HG02642 (cell line): ENCODE results near the gene OR2L5.

Source experiments
- ATAC-seq: cut with Tn5 transposase; IDR thresholded peaks from one replicate; pipeline ENCODE4 v1.9.1; 2021; ENCODE audit warnings: mild to moderate bottlenecking; ENCODE audit not compliant: unreplicated experiment, poor library complexity

OR2L5 gene, protein sequence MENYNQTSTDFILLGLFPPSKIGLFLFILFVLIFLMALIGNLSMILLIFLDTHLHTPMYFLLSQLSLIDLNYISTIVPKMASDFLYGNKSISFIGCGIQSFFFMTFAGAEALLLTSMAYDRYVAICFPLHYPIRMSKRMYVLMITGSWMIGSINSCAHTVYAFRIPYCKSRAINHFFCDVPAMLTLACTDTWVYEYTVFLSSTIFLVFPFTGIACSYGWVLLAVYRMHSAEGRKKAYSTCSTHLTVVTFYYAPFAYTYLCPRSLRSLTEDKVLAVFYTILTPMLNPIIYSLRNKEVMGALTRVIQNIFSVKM

DNA sequence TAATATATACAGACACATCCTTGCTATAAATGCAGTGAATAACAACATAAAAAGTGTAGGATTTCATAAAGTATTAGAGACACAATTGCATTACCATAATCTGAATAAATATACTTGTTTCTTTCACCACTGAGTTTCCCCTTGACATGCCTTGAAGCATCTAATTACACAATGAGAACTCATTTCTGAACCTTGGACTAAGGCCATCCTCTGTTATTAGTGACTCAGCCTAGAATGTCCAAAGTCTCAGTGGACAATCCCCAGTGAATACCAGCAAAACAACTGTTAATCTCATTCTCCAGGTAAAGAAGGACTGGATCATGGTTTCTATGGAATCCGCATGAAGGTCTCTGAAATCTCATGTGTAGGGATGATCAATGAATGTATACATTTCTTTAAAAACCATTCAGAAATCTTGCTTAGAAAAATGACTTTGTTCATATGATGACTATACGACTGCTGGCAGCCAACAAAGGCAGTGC is at the start of gene OR2L5:
Gene OR2L5 (plus strand): TSS at position 432 of the 482 bp plus-strand sequence. CDS start 8,288 bp downstream, outside the sequence.
- no peak for ATAC-seq

DNA sequence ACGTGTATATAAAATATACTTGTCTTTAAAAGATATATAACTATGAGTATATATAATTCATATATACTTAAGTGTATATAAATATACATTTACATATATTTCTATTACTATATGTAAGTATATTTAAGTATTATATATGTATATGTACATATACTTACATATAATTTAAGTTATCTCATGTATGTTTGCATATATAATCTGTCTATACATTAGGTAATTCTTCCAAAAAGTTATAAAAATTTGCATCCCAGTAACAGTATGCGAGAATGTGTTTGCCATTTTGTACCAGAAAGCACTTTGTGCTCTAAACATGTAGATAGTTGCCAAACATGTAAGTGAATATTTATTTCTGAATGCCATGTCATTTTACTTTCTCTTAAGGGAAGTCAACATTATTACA is 48.5 kb upstream of the OR2L5 start, which contains the start of gene OR2AK2:
Gene OR2AK2 (plus strand): TSS at position 301 of the 400 bp plus-strand sequence. CDS start 144 bp downstream, outside the sequence.
- no peak for ATAC-seq

DNA sequence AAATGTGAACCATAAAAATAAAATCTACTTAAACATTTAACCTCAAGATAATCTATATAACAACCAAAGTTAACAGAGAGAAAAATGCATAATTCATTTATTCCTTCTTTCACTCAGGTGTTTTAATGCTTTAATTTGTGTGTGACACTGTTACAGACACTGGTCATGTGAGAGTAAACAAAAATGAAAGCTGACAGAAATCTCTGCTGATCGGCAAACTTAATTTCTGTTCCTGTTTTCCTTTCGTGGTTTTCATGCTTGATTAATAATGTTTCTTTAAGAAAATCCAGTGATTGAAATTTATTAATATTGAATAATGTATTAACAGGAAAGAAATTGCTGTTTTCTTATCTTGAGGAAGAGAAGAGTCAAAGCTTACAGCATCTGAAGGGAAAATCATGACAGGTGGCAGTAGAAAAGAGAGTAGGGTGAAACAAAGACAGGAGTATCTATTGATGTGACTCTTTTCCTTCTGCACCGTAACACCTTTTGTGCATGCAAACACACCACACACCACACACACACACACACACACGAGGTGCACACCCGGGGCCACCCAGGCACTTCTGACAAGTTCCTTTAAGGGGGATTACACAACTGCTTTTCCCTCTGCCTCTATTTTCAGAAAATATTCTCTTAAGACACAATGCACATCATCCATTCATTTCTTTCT is 46.8 kb upstream of the OR2L5 start:
- peak; percentile 69 for ATAC-seq

DNA sequence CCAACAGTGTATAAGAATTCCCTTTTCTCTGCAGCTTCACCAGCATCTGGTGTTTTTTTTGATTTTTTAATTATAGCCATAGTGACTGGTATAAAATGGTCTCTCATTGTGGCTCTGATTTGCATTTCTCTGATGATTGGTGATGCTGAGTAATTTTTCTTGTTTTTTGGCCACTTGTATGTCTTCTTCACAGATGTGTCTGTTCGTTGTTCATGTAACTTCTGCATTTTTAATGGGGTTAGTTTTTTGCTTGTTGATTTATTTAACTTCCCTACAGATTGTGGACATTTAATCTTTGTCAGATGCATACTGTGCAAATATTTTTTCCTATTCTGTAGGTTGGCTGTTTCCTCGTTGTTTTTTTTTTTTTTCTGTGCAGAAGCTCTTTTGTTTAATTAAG is 20.5 kb upstream of the OR2L5 start:
- no peak for ATAC-seq

DNA sequence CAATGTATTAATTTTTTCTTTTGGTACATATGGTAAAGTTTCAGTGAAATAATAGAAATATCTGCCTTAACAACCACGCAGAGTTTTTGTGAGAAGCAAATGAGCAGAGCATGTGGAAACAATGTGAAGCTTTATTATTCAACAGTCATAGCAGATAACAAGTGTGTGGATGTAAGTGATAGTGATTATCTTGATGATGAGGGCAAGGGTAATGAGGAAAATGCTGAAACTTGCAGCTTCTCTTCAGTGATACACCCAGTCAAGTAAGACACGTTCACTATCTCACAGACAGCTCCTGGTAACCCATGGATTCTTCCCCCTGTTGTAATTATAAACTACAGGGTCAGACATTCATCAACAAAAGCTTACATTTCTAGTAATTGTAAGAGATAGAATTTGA is 14.6 kb upstream of the OR2L5 start:
- ATAC-seq: no peak

DNA sequence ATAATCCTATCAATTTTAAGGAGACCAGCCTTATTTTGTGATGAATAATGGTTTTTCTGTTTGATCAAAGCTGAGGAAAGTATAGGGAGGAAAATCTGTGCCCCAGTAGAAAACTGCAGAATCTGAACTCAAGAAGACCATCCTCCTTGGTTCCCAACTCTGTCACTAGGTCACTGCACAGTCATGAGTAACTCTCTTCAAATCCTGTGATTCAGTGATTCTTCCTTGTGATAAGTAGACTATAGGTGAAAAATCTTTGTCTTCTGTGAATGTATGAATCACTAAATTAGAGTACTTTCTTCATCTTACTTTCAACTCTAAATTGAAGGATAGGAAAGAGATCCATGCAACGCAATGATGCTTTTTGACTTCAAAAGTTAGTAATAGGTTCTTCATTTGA is 13.3 kb upstream of the OR2L5 start:
- no peak for ATAC-seq

DNA sequence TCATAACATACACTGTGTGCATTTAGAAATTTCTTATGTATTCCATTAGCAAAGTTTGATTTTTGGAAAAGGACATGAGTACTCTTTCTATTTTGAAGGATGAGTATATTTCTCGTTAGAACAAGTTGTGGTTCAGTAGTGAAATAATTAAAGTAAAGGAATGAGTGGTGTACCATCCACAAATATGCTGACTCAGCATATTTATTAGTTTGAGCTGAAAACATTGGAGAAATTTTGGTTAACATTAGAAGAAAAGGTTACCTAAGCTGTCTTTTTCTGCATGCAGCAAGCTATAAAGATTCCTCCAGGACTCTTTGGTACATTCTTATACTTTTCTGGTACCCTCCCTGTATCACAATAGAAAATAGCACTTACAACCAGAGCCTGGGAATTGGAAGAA is 5.7 kb upstream of the OR2L5 start:
- no peak for ATAC-seq

DNA sequence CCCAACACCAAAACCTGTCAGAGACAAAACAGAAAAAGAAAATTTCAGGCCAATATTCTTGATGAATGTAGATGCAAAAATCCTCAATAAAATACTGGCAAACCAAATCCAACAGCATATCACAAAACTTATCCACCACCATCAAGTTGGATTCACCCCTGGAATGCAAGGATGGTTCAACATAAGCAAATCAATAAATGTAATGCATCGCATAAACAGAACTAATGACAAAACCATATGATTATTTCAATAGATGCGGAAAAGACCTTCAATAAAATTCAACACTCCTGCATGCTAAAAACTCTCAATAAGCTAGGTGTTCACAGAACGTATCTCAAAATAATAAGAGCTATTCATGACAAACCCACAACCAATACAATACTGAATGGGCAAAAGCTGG is 3.8 kb upstream of the OR2L5 start:
- ATAC-seq: no peak

DNA sequence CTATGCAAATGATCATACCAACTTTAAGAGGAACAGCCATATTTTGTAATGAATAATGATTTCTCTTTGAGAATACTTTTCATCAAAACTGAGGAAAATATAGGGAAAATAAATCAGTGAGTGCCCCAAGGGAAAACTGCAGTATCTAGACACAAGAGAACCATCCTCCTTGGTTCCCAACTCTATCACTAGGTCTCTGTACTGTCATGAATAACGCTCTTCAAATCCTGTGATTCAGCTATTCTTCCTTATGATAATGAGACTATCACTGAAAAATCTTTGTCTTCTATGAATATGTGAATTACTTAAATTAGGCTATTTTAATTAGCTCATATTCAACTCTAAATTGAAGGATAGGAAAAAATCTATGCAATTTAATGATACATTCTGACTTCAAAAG is 2.3 kb downstream of the OR2L5 start:
- no peak for ATAC-seq

DNA sequence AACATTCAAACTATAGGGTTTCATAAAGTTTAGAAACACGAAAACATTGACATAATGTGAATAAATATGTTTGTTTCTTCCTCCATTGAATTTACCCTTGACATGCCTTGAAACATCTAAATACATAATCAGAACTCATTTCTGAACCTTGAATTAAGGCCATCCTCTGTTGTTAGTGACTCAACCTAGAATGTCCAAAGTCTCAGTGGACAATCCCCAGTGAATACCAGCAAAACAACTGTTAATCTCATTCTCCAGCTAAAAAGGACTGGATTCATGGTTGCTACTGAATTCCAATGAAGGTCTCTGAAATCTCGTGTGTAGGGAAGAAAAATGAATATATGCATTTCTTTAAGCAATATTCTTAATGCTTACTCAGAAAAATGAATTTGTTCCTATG is 16.3 kb downstream of the OR2L5 start, which contains the start of gene OR2L2:
Gene OR2L2 (plus strand): TSS at position 301 of the 400 bp plus-strand sequence. CDS start 8,198 bp downstream, outside the sequence.
- ATAC-seq: no peak

DNA sequence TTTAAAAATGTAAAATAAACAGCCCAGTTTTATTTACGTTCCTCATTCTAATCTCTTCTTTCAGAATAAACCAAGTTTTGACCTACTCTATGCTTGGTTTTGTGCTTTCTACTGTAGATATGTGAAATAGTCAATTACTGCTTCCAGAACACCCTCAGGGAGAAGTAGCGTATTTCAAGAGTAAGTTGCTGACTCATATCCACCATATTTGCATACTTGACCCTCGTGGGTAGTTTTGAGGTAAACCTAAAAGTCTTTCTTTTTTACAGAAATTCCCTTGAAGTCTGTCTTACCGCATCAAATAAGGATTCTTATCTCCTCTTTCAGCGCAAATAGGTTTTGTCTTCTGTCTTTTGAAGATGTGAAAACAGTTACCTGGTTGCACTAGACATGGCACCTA is 31.7 kb downstream of the OR2L5 start:
- no peak for ATAC-seq

DNA sequence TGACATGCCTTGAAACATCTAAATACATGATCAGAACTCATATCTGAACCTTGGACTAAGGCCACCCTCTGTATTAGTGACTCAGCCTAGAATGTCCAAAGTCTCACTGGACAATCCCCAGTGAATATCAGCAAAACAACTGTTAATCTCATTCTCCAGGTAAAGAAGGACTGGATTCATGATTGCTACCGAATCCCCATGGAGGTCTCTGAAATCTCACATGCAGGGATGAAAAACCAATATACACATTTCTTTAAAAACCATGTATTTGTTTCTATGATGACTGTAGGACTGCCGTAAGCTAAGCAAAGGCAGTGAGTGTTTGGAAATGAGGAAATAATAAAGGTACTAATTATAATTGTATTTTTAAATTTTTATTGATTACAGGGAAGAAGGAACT is 33.1 kb downstream of the OR2L5 start, which contains the start of gene OR2L3:
Gene OR2L3 (plus strand): TSS at position 301 of the 400 bp plus-strand sequence. CDS start 13,846 bp downstream, outside the sequence.
- no peak for ATAC-seq

DNA sequence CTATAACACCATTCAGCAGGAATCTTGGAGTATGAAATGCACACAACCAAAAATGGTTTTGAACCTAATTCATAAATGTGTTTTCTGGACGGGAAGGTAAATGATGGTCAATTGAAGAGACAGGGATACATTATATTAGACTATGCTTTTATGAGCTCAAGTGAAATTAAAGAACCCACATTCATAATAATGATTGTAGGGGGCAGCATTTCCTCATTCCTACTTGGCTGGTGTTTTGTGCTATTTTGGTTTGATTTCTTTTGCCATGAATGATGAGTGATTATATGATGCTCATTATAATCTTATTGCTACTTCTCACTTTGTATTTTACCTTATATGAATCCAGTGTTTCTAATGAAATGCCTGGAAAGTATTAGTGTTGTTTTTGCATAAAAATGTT is 33.5 kb downstream of the OR2L5 start:
- no peak for ATAC-seq

DNA sequence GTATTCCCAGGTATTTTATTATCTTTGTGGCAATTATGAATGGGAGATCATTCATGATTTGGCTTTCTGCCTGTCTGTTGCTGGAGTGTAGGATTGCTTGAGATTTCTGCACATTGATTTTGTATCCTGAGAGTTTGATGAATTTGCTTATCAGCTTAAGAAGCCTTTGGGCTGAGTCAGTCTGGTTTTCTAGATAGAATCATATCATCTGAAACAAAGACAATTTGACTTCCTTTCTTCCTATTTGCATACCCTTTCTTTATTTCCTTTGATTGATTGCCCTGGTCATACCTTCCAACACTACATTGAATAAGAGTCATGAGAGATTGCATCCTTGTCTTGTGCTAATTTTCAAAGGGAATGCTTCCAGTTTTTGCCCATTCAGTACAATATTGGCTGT is 41.2 kb downstream of the OR2L5 start:
- ATAC-seq: no peak

DNA sequence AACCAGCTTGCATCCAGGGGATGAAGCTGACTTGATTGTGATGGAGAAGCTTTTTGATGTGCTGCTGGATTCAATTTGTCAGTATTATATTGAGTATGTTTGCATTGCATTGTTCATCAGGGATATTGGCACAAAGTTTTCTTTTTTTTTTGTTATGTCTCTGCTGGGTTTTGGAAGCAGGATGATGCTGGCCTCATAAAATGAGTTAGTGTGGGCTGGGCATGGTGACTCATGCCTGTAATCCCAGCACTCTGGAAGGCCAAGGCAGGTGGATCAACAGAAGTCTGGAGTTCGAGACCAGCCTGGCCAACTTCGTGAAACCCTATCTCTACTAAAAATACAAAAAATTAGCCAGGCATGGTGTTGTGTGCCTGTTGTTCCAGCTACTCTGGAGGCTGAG is 41.8 kb downstream of the OR2L5 start:
- ATAC-seq: no peak

DNA sequence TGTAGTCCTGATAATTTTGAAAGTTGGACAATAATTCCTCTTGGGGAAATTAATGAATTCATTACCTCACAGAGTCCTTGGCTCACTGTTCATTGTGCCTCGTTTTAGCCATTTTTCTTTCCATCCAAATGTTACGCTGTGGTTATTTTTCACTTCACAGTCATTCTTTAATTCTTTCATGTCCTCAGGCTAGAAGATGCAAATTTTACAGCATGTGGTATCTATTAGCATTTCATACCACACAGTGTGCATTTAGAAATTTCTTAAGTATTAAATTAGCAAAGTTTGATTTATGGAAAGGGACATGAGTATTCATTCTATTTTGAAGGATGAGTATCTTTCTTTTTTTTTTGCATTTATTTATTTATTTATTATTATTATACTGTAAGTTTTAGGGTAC is 51.6 kb downstream of the OR2L5 start:
- ATAC-seq: no peak

DNA sequence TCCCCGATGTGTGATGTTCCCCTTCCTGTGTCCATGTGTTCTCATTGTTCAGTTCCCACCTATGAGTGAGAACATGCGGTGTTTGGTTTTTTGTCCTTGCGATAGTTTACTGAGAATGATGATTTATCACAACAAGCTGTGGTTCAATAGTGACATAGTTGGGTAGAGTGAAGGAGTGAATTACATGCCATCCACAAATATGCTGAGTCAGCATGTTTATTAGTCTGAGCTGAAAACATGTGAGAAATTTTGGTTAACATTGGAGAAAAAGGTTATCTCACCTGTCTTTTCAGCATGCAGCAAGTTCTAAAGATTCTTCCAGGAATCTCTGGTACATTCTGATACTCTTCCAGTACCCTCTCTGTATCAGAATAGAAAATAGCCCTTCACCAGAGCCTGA is 52.1 kb downstream of the OR2L5 start:
- no peak for ATAC-seq
